Measurements from ENCODE around the gene SLC38A1. TPM values are rescaled to one million over a fixed set of nuclear protein-coding genes. Genes with fewer than 3 reads are reported as not detected.

SLC38A1 gene
- total and polyA plus RNA-seq, 12 donors = 32.0 to 221 (median 140) TPM

DNA sequence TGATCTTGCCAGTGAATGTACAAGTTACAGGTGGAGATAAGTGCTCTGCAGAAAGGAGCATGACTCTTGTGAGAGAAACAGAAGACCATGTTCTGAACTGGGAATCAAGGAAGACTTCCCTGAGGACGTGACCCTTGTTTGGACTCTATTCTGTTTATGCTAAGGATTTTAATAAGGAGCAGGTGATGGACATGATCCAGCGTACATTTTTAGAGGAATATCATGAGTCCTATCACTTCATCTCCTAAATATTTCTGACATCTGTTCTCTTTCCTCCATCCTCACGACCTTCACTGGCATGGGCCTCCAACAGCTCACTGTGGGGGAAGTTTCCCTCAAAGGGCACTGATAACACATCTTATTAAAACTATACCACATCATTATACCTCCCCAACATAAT lies 7.9 kb upstream of the SLC38A1 start:
- Histone ChIP-seq H3K27me3 (no peaks in the 10 kb centered on the region), H3K9me3 (peaks cover 0 to 2% (median 0%) of the 10 kb centered on the region in 11 donors), H3K36me3 (no peaks in the 10 kb centered on the region), H3K4me3 (no peak overlapping the region), H3K27ac (no peak overlapping the region), H3K4me1 (no peaks in the 10 kb centered on the region)
- intact Hi-C loops (cut with DNase I) = loop anchor here in 1 of 10 donors (10.0 kb wide), 1 partner anchor 122 kb away; no protein-coding TSS in a partner anchor
- WGBS, 2 donors = 76 to 78% methylated on average over 3 of the region's 3 CpGs
- TF ChIP-seq, protein P1, sequence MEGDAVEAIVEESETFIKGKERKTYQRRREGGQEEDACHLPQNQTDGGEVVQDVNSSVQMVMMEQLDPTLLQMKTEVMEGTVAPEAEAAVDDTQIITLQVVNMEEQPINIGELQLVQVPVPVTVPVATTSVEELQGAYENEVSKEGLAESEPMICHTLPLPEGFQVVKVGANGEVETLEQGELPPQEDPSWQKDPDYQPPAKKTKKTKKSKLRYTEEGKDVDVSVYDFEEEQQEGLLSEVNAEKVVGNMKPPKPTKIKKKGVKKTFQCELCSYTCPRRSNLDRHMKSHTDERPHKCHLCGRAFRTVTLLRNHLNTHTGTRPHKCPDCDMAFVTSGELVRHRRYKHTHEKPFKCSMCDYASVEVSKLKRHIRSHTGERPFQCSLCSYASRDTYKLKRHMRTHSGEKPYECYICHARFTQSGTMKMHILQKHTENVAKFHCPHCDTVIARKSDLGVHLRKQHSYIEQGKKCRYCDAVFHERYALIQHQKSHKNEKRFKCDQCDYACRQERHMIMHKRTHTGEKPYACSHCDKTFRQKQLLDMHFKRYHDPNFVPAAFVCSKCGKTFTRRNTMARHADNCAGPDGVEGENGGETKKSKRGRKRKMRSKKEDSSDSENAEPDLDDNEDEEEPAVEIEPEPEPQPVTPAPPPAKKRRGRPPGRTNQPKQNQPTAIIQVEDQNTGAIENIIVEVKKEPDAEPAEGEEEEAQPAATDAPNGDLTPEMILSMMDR (IDR thresholded peaks at IDR 0.05) = no peak
- ATAC-seq = no peak
- DNase-seq = no peak

GRCh38 chr12:46271863-46272262 lies 3.0 kb upstream of the SLC38A1 start:
- Histone ChIP-seq H3K4me1 (peaks cover 0 to 30% (median 21%) of the 10 kb centered on the region in 9 donors), H3K4me3 (no peak overlapping the region), H3K27ac (no peak overlapping the region), H3K36me3 (no peaks in the 10 kb centered on the region), H3K9me3 (no peaks in the 10 kb centered on the region), H3K27me3 (peaks cover 0 to 33% (median 6%) of the 10 kb centered on the region in 7 donors)
- intact Hi-C loops (cut with DNase I) = loop anchor here in 1 of 10 donors (10.0 kb wide), 1 partner anchor 117 kb away; no protein-coding TSS in a partner anchor
- TF ChIP-seq, protein P1 (IDR thresholded peaks at IDR 0.05) = no peak
- DNase-seq (no peak), ATAC-seq (no peak)
- WGBS, 2 donors = 77 to 94% methylated on average over 2 of the region's 2 CpGs

DNA sequence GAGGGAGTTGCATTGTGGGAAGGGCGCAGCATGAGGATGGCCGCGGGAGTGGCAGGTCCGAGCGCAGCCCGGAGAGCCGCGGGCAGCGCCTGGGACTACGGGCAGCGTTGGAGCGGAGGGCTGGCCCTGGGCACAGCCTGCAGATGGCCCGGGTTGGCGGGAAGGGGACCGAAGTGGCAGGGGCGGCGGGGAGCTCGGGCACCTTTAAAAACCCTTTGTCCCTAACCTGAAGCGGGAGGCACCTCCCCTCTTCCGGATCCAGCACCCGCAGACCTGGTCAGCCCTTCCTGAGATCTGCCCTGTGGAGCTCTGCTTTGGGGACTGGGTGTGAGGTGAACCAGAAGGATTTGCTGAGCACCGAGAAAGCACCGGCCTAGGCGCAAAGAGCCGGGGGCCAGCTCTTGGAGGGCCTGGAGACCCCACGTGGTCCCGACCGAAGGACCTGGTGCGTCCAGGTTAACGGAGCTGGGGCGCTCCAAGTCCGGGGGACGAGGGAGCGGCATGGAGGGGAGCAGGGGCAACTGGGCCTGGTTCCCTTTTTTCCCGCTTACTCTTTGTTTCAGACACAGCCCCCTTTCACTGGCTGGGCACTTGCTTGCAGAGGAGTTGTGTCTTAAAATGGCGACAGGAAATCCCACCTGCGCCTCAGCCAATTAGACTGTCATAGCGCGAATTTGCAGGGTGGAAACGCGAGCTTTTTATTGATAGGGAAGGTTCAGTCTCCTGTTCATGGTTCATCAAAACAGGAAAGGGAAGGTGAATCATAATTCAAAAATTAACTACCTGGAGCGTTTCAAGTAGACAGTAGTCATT lies 792 bp upstream of the SLC38A1 start:
- intact Hi-C loops (cut with DNase I) = loop anchor here in 7 of 10 donors (2.0 to 10.0 kb wide), 9 partner anchors 55 to 145 kb away; no protein-coding TSS in a partner anchor
- peak in 6 of 8 donors; percentile 13 to 74 (median 36) for ATAC-seq
- Histone ChIP-seq H3K4me1 (peaks cover 0 to 45% (median 22%) of the 10 kb centered on the region in 9 donors), H3K9me3 (no peaks in the 10 kb centered on the region), H3K36me3 (no peaks in the 10 kb centered on the region), H3K27me3 (peaks cover 0 to 36% (median 6%) of the 10 kb centered on the region in 7 donors), H3K4me3 (peak overlapping the region; percentile 47 to 75 (median 62)), H3K27ac (peak overlapping the region in 9 of 10 donors; percentile 77 to 91 (median 82))
- WGBS, 2 donors = 28 to 35% methylated on average over 42 of the region's 42 CpGs
- no peak for DNase-seq
- TF ChIP-seq, protein P1 (IDR thresholded peaks at IDR 0.05) = no peak

GRCh38 chr12:46267825-46268582 lies 839 bp downstream of the SLC38A1 start:
- WGBS, 2 donors = 0 to 1% methylated on average over 48 of the region's 48 CpGs
- ATAC-seq (peak in 7 of 8 donors; percentile 1 to 43 (median 29)), DNase-seq (no peak)
- intact Hi-C loops (cut with DNase I) = loop anchor here in 7 of 10 donors (2.0 to 10.0 kb wide), 8 partner anchors 53 to 143 kb away; no protein-coding TSS in a partner anchor
- peak overlapping the region; percentile 47 to 75 (median 62) for H3K4me3 ChIP-seq
- H3K27ac ChIP-seq = peak overlapping the region; percentile 37 to 91 (median 81)
- H3K27me3 ChIP-seq = peaks cover 0 to 36% (median 6%) of the 10 kb centered on the region in 7 donors
- no peaks in the 10 kb centered on the region for H3K36me3 ChIP-seq
- peaks cover 0 to 61% (median 27%) of the 10 kb centered on the region in 9 donors for H3K4me1 ChIP-seq
- TF ChIP-seq, protein P1 (IDR thresholded peaks at IDR 0.05) = no peak
- H3K9me3 ChIP-seq = no peaks in the 10 kb centered on the region
